Fibroblast of gingiva (primary cell): ENCODE data around the gene ZBTB4.
"Not testable (repeated sequence)": the region's sequence is repeated elsewhere in the genome, so short reads cannot be mapped to it uniquely, and the experiment has no call there.

ENCODE experiments used
- DNase-seq: peaks from one replicate; pipeline ENCODE4 v3.0.0-alpha.2; 2011; ENCODE audit warnings: low read depth

Gene ZBTB4

DNA sequence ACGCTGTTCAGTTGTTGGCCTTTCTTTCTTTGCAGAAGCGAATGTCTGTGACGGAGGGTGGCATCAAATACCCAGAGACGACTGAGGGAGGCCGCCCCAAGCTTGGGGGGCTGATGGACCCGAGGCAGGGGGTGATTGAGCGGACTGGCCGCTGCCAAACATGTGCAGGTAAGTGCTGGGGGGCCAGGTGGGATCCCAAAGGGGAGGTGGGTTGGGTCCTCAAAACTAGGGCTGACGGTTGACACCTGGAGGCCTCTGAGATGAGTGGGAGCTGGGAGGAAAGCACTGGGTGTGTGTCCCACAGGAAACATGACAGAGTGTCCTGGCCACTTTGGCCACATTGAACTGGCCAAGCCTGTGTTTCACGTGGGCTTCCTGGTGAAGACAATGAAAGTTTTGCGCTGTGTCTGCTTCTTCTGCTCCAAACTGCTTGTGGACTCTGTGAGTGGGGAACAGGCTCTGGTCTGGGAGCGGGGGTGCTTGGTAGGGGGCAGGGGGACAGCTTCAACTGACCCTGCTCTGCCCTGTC is 16.5 kb upstream of the ZBTB4 start:
- no peak for DNase-seq

GRCh38 chr17:7493941-7494340 is 14.5 kb upstream of the ZBTB4 start:
- no peak for DNase-seq

DNA sequence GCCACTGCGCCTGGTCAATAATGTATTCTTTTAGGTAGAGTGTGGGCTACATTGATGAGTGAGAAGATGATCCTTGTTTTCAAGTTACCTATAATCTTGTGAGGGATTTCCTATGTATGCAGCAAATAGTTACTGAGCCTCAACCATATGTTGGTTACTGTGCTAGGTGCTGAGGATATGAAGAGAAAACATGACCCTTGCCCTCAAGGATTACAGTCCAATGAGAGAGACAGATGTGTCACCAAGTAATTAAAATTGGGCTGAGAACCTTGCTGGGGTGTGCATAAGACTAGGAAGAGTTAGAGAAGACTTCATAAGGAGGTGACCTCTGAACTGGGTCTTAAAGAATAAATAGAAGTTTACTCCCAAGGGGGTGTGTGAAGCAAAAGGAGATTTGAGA is 12.2 kb upstream of the ZBTB4 start:
- DNase-seq = no peak

GRCh38 chr17:7490144-7490543 is 10.7 kb upstream of the ZBTB4 start:
- DNase-seq = no peak

- DNase-seq = peak; percentile 79
These were observed 6.8 kb upstream of the ZBTB4 start for GRCh38 chr17:7486181-7486580.

DNA sequence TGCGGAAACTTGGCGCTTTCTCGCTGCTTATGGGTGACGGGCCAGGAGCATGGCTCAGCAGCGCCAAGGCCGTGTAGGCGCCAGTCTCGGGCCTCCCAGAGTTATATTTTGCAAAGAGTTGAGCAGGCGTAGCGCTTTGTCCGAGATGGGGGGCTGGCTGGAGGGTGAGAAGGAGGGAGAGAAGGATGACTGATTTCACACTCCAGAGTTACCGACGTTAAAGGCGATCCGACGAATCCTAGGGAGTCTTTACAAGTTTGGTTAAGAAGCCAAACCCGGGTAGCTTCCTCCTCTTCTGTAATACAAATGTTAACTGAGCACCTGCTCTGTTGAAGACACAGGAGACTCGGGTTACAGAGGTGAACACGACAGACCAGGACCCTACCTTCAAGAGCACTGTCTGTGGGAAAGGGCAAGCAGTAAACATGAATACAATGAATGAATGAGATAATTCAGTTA is 5.5 kb upstream of the ZBTB4 start:
- DNase-seq = no peak

GRCh38 chr17:7484067-7484918 is 4.9 kb upstream of the ZBTB4 start, which contains the start of gene POLR2A:
Gene POLR2A (plus strand): TSS chr17:7484366.
- DNase-seq = peak; percentile 99

GRCh38 chr17:7483255-7484066 is 4.0 kb upstream of the ZBTB4 start:
- DNase-seq = peak; percentile 98

GRCh38 chr17:7482742-7483088 is 3.3 kb upstream of the ZBTB4 start:
- DNase-seq = not testable (repeated sequence)

- DNase-seq = not testable (repeated sequence)
These were observed 2.7 kb upstream of the ZBTB4 start for GRCh38 chr17:7481842-7482741.

DNA sequence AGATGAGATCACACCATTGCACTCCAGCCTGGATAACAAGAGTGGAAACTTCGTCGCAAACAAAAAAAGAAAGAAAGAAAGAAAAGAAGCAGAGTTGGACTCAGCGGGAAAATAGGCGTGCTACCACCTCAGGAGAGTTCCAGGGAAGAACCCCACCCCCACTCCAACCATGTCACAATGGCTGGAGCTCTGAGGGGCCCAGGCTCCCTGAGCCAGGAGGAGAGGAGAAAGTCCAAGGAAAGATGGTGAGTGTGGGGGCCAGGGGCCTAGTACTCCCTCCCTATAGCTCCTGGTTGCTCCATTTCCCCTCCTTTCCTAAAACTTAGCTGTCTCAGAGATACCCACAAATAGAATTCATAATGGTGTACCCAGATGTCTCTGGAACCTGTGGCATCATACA is 1.8 kb upstream of the ZBTB4 start, which contains the start of gene SLC35G6:
Gene SLC35G6 (plus strand): TSS at position 172 of the 400 bp plus-strand sequence. CDS start 71 bp downstream, at position 243.
- not testable (repeated sequence) for DNase-seq

DNA sequence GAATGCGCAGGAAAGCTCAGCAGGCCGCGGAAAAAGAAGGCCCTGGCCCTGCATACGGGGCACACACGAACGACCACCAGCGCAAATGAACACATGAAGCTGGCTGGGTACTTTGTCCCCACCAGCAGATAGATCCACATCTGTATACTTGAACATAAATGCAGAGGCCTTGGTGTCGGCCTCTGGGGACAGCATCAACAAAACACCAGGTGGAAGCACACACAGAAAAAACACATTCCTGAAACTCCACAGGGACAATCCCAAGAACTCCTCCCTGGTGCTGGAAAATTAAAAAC is 606 bp upstream of the ZBTB4 start:
- DNase-seq = no peak

GRCh38 chr17:7478276-7479212 is 887 bp downstream of the ZBTB4 start:
- DNase-seq = peak; percentile 60

DNA sequence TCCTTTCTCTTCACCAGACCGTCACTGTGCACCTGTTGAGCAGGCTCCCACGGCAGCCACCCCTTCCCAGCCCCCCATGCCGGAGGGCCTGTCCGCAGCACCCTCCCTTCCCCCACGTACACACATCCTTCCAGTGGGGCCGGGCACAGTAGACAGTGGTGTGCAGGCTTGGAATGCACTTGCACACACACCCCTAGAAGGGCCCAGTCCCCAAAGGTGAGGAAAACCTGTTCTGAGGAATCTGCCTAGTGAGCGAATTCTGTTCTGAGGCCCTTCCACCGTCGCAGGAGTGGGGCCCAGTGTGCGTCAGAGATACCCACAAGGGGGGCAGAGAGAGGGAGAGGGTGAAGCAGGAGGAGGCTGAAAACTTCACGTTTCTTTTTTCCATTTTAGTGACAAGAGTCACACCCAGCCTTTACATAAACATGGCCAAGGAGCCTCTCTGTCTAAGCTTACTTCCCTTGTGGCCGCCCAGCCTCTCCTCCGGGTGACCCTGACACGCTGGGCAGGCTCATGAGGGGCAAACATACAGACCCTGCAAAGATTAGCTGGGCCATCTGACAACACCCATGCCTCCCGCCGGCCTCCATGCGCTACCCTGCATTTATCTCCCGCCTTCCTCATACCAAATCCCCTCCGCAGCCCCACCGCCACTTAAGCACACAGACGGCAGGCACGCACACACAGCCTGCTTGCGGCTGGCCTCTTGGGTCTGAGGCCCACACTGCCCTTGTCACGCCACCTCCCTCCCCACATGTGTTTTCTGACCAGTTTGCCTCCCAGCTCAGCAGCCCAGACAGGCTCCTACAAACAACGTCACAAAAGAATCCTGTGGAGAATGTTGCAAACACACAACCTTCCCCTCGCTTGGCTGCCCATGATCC is 1.8 kb downstream of the ZBTB4 start:
- DNase-seq = peak; percentile 94

- DNase-seq = no peak
These were observed 2.5 kb downstream of the ZBTB4 start for GRCh38 chr17:7476951-7477350.

- DNase-seq = no peak
These were observed 2.9 kb downstream of the ZBTB4 start for GRCh38 chr17:7476494-7476893.

DNA sequence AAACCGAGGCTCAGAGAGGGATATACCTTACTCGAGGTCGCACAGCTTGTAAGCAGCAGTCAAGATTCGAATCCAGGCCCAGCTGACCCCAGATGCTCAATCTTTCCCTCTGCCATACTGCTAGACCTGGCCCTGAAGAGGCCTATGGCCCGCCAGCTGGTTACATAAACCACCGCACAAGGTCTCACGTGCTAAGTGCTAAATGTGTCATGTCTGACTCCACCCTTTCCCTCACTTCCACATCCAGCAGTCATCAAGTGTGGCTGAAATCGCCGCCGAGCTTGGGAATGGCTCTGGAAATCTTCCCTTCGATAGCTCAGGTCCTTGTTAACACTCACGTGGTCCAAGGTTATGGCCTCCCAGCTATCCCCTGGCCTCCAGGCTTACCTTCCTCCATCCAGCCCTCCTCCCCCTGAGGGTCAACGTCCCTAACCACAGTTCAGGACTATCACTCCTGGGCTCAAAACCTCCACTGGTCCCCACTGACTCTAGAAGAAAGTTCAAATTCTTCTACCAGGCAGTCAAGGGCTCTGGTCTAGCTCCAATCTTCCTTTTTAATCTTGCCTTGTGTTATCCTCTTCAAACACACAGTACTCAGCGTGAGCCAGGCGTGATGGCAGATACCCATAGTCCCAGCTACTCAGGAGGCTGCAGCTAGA is 3.5 kb downstream of the ZBTB4 start:
- peak; percentile 37 for DNase-seq

- DNase-seq = not testable (repeated sequence)
These were observed 4.7 kb downstream of the ZBTB4 start for GRCh38 chr17:7474767-7475166.

DNA sequence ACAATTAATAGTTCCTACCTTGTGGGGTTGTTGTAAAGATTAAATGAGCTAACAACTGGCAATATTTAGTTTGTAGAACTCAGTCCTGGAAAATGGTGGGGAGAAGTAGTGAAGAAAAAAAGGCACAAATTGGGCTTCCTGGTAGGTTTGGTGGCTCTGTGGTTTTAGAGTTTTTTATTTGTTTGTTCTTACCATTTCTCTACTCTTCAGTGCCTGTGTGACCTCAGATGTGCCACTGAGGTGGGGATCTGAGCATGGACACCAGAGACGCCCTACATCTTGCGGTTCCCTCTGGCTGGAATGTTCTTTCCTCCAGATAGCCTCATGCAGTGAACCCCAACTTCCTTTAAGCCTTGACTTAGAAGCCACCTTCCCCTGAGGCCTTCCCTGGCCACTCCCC is 7.7 kb downstream of the ZBTB4 start:
- no peak for DNase-seq
